GM13976 (cell line): ENCODE measurements around the gene HOXD1.

Experiments
- DNase-seq: peaks from one replicate; pipeline ENCODE4 v3.0.0; 2012; ENCODE audit warnings: low spot score
- CTCF ChIP-seq: IDR thresholded peaks from 2 replicates; pipeline ENCODE4 v1.5.1; 2012; ENCODE audit warnings: borderline replicate concordance, mild to moderate bottlenecking; ENCODE audit not compliant: insufficient read depth; ENCODE audit errors: extremely low read depth, missing control alignments, control extremely low read depth
- in situ Hi-C: fragments of 300-500 bp; cut with MboI; formaldehyde crosslinking; loops from one replicate; pipeline ENCODE4 v1.12.0; 2022; ENCODE audit warnings: low sequenced_read_pairs, mixed read lengths, inconsistent platforms; ENCODE audit not compliant: unreplicated experiment

Gene HOXD1

GRCh38 chr2:176239031-176239430 lies 50.6 kb downstream of the HOXD1 start:
- in situ Hi-C loops = no loop called here
- TF ChIP-seq CTCF = no peak
- DNase-seq = no peak

- no peak for TF ChIP-seq CTCF
- no peak for DNase-seq
- in situ Hi-C loops = no loop called here
Measured at GRCh38 chr2:176240301-176240700, 51.8 kb downstream of the HOXD1 start.
